ENCODE results near the gene WDR43.

- TF ChIP-seq CTCF (IDR thresholded peaks at IDR 0.05) (no peak), POLR2A (IDR thresholded peaks at IDR 0.05) (no peak)
Observed at GRCh38 chr2:28979041-28979440, 84.6 kb downstream of the WDR43 start.
